HG03060 (cell line): ENCODE data around the gene PMPCA.
"Not testable (repeated sequence)": the region's sequence is repeated elsewhere in the genome, so short reads cannot be mapped to it uniquely, and the experiment has no call there.

Experiments
- ATAC-seq: cut with Tn5 transposase; IDR thresholded peaks from one replicate; pipeline ENCODE4 v1.9.1; 2021; ENCODE audit warnings: low read depth, moderate number of reproducible peaks; ENCODE audit not compliant: unreplicated experiment

The PMPCA gene

GRCh38 chr9:136409557-136410455, 652 bp upstream of the PMPCA start:
- no peak for ATAC-seq

GRCh38 chr9:136411378-136411777, 920 bp downstream of the PMPCA start:
- no peak for ATAC-seq

GRCh38 chr9:136412962-136413361, 2.5 kb downstream of the PMPCA start:
- ATAC-seq: no peak

GRCh38 chr9:136416427-136416826, 6.0 kb downstream of the PMPCA start:
- ATAC-seq: no peak

- no peak for ATAC-seq
Measured at GRCh38 chr9:136416914-136417313, 6.5 kb downstream of the PMPCA start.

GRCh38 chr9:136418182-136419091, 8.0 kb downstream of the PMPCA start:
- no peak for ATAC-seq

- ATAC-seq: no peak
Measured at GRCh38 chr9:136419092-136419420, 8.6 kb downstream of the PMPCA start.

GRCh38 chr9:136421791-136422190, 11.3 kb downstream of the PMPCA start:
- ATAC-seq: no peak

- no peak for ATAC-seq
Measured at GRCh38 chr9:136422876-136423275, 12.4 kb downstream of the PMPCA start.

GRCh38 chr9:136423432-136424146, 13.1 kb downstream of the PMPCA start:
- no peak for ATAC-seq

- no peak for ATAC-seq
Measured at GRCh38 chr9:136424750-136425362, 14.4 kb downstream of the PMPCA start.

- ATAC-seq: not testable (repeated sequence)
Measured at GRCh38 chr9:136425367-136425766, 14.9 kb downstream of the PMPCA start.

- no peak for ATAC-seq
Measured at GRCh38 chr9:136426787-136427186, 16.3 kb downstream of the PMPCA start.

- ATAC-seq: no peak
Measured at GRCh38 chr9:136429075-136429628, 18.7 kb downstream of the PMPCA start.

- ATAC-seq: no peak
Measured at GRCh38 chr9:136429683-136430491, 19.4 kb downstream of the PMPCA start.

GRCh38 chr9:136430588-136431234, 20.3 kb downstream of the PMPCA start:
- no peak for ATAC-seq

GRCh38 chr9:136431782-136432350, 21.4 kb downstream of the PMPCA start:
- no peak for ATAC-seq

- ATAC-seq: no peak
Measured at GRCh38 chr9:136432591-136432990, 22.1 kb downstream of the PMPCA start.
